Progenitor cell of endocrine pancreas (in vitro differentiated cells): Measurements from ENCODE around the gene F8. TPM values are rescaled to one million over a fixed set of nuclear protein-coding genes. Genes with fewer than 3 reads are reported as not detected.
"Not testable (repeated sequence)": the region's sequence is repeated elsewhere in the genome, so short reads cannot be mapped to it uniquely, and the experiment has no call there.

Experiments
- DNase-seq: peaks from one replicate; pipeline ENCODE4 v3.0.0; 2021; ENCODE audit warnings: low spot score; ENCODE audit not compliant: unreplicated experiment
- H3K27ac Mint-ChIP-seq: 2 replicates; pipeline ENCODE4 v1.8.0; 2021; ENCODE audit warnings: mild to moderate bottlenecking, moderate library complexity, mixed read lengths
- H3K27me3 Mint-ChIP-seq: 2 replicates; pipeline ENCODE4 v1.8.0; 2021; ENCODE audit warnings: mixed read lengths
- H3K36me3 Mint-ChIP-seq: 2 replicates; pipeline ENCODE4 v1.8.0; 2022; ENCODE audit warnings: mixed read lengths; ENCODE audit not compliant: insufficient read depth
- H3K4me1 Mint-ChIP-seq: 2 replicates; pipeline ENCODE4 v1.8.0; 2021; ENCODE audit warnings: low read depth, mixed read lengths
- H3K4me3 Mint-ChIP-seq: 2 replicates; pipeline ENCODE4 v1.8.0; 2021; ENCODE audit warnings: low read depth, mild to moderate bottlenecking, moderate library complexity, mixed read lengths
- H3K9me3 Mint-ChIP-seq: 2 replicates; pipeline ENCODE4 v1.8.0; 2021; ENCODE audit warnings: low read depth, mixed read lengths
- CTCF ChIP-seq: fragments of 200-600 bp; sonication (generic); IDR thresholded peaks from one replicate; pipeline ENCODE4 v1.5.0; 2021; ENCODE audit warnings: antibody characterized with exemption, mild to moderate bottlenecking; ENCODE audit not compliant: unreplicated experiment
- total RNA-seq: library from RNA; stranded (reverse); gene quantifications from 2 replicates; pipeline ENCODE4 v1.2.1, GENCODE V29; 2021

The F8 gene
- total RNA-seq, 1 donor from 2014 or later, result 3.4 TPM

GRCh38 chrX:154961947-154962346 is 60.6 kb downstream of the F8 start:
- Mint-ChIP-seq H3K4me1 (no peaks in the 10 kb centered on the region), H3K27me3 (no peaks in the 10 kb centered on the region), H3K36me3 (no peaks in the 10 kb centered on the region), H3K27ac (no peak overlapping the region), H3K9me3 (peaks cover 24% of the 10 kb centered on the region), H3K4me3 (no peak overlapping the region)
- no peak for TF ChIP-seq CTCF
- no peak for DNase-seq

DNA sequence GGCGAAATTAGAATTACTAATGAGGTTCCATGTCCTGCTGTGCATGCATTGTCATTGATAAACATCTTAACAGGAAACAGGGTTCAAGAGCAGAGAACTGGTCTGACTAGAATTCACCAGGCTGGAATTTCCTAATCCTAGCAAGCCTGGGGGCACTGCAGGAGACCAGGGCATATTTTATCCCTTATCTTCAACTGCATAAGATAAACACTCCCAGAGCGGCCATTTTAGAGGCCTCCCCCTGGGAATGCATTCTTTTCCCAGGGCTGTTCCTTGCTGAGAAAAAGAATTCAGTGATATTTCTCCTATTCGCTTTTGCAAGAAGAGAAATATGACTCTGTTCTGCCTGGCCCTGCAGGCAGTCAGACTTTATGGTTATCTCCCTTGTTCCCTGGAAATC is 66.7 kb downstream of the F8 start:
- not testable (repeated sequence) for H3K27ac Mint-ChIP-seq, H3K4me3 Mint-ChIP-seq, H3K27me3 Mint-ChIP-seq, H3K36me3 Mint-ChIP-seq, H3K4me1 Mint-ChIP-seq, DNase-seq
- H3K9me3 Mint-ChIP-seq, result peaks cover 27% of the 10 kb centered on the region

GRCh38 chrX:154939265-154939664 is 83.3 kb downstream of the F8 start:
- H3K9me3 Mint-ChIP-seq, result peaks cover 21% of the 10 kb centered on the region
- not testable (repeated sequence) for DNase-seq

GRCh38 chrX:154924771-154925170 is 97.8 kb downstream of the F8 start:
- not testable (repeated sequence) for H3K27me3 Mint-ChIP-seq, DNase-seq, H3K4me1 Mint-ChIP-seq, H3K27ac Mint-ChIP-seq, H3K4me3 Mint-ChIP-seq, H3K36me3 Mint-ChIP-seq
- H3K9me3 Mint-ChIP-seq, result peaks cover 30% of the 10 kb centered on the region

More at GRCh38 chrX:154939265-154939664, 83.3 kb downstream of the F8 start:
- not testable (repeated sequence) for H3K4me3 Mint-ChIP-seq, H3K4me1 Mint-ChIP-seq, H3K27ac Mint-ChIP-seq, H3K27me3 Mint-ChIP-seq, H3K36me3 Mint-ChIP-seq

- TF ChIP-seq CTCF, result peak; percentile 70
- H3K27me3 Mint-ChIP-seq, result no peaks in the 10 kb centered on the region
- H3K36me3 Mint-ChIP-seq, result no peaks in the 10 kb centered on the region
- no peaks in the 10 kb centered on the region for H3K4me1 Mint-ChIP-seq
- H3K27ac Mint-ChIP-seq, result no peak overlapping the region
- H3K9me3 Mint-ChIP-seq, result peaks cover 27% of the 10 kb centered on the region
- peak; percentile 14 for DNase-seq
- H3K4me3 Mint-ChIP-seq, result peak overlapping the region; percentile 65
Measured at GRCh38 chrX:154918060-154918483, 104.5 kb downstream of the F8 start.

- Mint-ChIP-seq H3K27me3 (no peaks in the 10 kb centered on the region), H3K4me3 (no peak overlapping the region), H3K9me3 (peaks cover 39% of the 10 kb centered on the region), H3K4me1 (no peaks in the 10 kb centered on the region), H3K27ac (no peak overlapping the region), H3K36me3 (no peaks in the 10 kb centered on the region)
- DNase-seq, result no peak
- TF ChIP-seq CTCF, result no peak
Measured at GRCh38 chrX:154914052-154914451, 108.5 kb downstream of the F8 start.

- H3K9me3 Mint-ChIP-seq, result peaks cover 33% of the 10 kb centered on the region
- not testable (repeated sequence) for H3K27me3 Mint-ChIP-seq, H3K4me1 Mint-ChIP-seq, H3K4me3 Mint-ChIP-seq, H3K36me3 Mint-ChIP-seq, H3K27ac Mint-ChIP-seq, DNase-seq
Measured at GRCh38 chrX:154910528-154910927, 112.0 kb downstream of the F8 start.

- H3K4me1 Mint-ChIP-seq, H3K27ac Mint-ChIP-seq, H3K4me3 Mint-ChIP-seq, DNase-seq, H3K27me3 Mint-ChIP-seq, H3K36me3 Mint-ChIP-seq: not testable (repeated sequence)
- peaks cover 33% of the 10 kb centered on the region for H3K9me3 Mint-ChIP-seq
Measured at GRCh38 chrX:154910048-154910447, 112.5 kb downstream of the F8 start.
